Ishikawa (cell line): ENCODE measurements around the gene GNAO1.

Experiments
- CEBPB ChIP-seq: IDR thresholded peaks from 2 replicates; pipeline ENCODE4 v1.6.1; 2012
- CREB1 ChIP-seq: IDR thresholded peaks from 2 replicates; pipeline ENCODE4 v1.6.1; 2012; ENCODE audit warnings: low read depth
- EGR1 ChIP-seq: IDR thresholded peaks from 2 replicates; pipeline ENCODE4 v1.6.1; 2012
- EP300 ChIP-seq: IDR thresholded peaks from 2 replicates; pipeline ENCODE4 v1.6.1; 2012; ENCODE audit warnings: borderline replicate concordance
- FOXM1 ChIP-seq: IDR thresholded peaks from 2 replicates; pipeline ENCODE4 v1.6.1; 2012; ENCODE audit warnings: low read depth, borderline replicate concordance
- NFIC ChIP-seq: IDR thresholded peaks from 2 replicates; pipeline ENCODE4 v1.6.1; 2012
- RAD21 ChIP-seq: IDR thresholded peaks from 2 replicates; pipeline ENCODE4 v1.6.1; 2012; ENCODE audit warnings: low read depth
- TAF1 ChIP-seq: IDR thresholded peaks from 2 replicates; pipeline ENCODE4 v1.6.1; 2012; ENCODE audit warnings: low read depth, mild to moderate bottlenecking
- TCF12 ChIP-seq: IDR thresholded peaks from 2 replicates; pipeline ENCODE4 v1.6.1; 2012; ENCODE audit warnings: low read depth
- TEAD4 ChIP-seq: IDR thresholded peaks from 2 replicates; pipeline ENCODE4 v1.6.1; 2012
- YY1 ChIP-seq: IDR thresholded peaks from 2 replicates; pipeline ENCODE4 v1.6.1; 2012; ENCODE audit warnings: low read depth
- ZBTB7A ChIP-seq: IDR thresholded peaks from 2 replicates; pipeline ENCODE4 v1.6.1; 2012; ENCODE audit warnings: low read depth
- TF ChIP-seq, protein P1 (sequence below): IDR thresholded peaks from 2 replicates; pipeline ENCODE4 v1.6.1; 2012
- TF ChIP-seq, protein P2 (sequence below): IDR thresholded peaks from 2 replicates; pipeline ENCODE4 v1.6.1; 2012; ENCODE audit warnings: low read depth, mild to moderate bottlenecking
- TF ChIP-seq, protein P3 (sequence below): IDR thresholded peaks from 2 replicates; pipeline ENCODE4 v1.6.1; 2012

GNAO1 gene

DNA sequence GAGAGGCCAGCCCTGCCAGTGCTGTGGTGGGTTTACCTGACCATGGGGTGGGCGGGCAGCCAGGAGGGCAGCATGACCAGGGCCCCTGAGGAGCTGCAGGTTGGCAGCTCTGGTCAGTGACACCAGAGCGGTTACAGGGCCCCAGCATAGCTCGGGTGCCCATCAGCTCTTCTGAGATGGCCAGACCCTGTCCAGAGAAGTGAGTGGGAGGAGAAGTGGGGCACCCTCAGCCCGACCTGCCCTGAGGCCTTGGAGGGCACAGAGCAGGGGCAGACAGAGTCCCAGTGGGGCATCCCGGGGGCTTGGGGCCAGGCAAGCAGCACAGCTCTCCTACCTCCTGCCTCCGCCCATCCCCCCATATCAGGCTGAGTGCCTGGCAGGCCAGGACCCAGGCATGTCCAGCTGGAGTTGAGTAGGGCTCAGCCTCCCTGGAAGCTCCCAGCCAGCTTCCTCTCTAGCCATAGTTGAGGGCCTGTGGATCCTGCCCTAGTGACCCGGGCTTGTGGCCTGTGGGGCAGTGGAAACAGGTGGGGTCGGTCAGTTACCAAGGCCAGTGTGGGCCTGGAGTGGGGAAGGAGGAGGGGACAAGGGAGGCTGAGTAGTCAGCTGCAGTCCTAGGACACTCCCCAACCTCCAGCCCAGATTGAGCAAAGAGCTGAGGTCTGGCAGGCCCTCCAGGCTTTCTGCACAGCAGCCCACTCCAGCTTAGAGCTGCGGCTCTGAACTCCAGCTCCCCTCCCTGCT is 150.5 kb downstream of the GNAO1 start:
- TF ChIP-seq EGR1, result no peak
- TF ChIP-seq, protein P1, sequence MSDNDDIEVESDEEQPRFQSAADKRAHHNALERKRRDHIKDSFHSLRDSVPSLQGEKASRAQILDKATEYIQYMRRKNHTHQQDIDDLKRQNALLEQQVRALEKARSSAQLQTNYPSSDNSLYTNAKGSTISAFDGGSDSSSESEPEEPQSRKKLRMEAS, result no peak
- TF ChIP-seq RAD21, result no peak
- TF ChIP-seq, protein P2, sequence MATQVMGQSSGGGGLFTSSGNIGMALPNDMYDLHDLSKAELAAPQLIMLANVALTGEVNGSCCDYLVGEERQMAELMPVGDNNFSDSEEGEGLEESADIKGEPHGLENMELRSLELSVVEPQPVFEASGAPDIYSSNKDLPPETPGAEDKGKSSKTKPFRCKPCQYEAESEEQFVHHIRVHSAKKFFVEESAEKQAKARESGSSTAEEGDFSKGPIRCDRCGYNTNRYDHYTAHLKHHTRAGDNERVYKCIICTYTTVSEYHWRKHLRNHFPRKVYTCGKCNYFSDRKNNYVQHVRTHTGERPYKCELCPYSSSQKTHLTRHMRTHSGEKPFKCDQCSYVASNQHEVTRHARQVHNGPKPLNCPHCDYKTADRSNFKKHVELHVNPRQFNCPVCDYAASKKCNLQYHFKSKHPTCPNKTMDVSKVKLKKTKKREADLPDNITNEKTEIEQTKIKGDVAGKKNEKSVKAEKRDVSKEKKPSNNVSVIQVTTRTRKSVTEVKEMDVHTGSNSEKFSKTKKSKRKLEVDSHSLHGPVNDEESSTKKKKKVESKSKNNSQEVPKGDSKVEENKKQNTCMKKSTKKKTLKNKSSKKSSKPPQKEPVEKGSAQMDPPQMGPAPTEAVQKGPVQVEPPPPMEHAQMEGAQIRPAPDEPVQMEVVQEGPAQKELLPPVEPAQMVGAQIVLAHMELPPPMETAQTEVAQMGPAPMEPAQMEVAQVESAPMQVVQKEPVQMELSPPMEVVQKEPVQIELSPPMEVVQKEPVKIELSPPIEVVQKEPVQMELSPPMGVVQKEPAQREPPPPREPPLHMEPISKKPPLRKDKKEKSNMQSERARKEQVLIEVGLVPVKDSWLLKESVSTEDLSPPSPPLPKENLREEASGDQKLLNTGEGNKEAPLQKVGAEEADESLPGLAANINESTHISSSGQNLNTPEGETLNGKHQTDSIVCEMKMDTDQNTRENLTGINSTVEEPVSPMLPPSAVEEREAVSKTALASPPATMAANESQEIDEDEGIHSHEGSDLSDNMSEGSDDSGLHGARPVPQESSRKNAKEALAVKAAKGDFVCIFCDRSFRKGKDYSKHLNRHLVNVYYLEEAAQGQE, result no peak
- TF ChIP-seq CEBPB, result no peak
- TF ChIP-seq CREB1, result no peak
- TF ChIP-seq NFIC, result no peak
- TF ChIP-seq EP300, result no peak

DNA sequence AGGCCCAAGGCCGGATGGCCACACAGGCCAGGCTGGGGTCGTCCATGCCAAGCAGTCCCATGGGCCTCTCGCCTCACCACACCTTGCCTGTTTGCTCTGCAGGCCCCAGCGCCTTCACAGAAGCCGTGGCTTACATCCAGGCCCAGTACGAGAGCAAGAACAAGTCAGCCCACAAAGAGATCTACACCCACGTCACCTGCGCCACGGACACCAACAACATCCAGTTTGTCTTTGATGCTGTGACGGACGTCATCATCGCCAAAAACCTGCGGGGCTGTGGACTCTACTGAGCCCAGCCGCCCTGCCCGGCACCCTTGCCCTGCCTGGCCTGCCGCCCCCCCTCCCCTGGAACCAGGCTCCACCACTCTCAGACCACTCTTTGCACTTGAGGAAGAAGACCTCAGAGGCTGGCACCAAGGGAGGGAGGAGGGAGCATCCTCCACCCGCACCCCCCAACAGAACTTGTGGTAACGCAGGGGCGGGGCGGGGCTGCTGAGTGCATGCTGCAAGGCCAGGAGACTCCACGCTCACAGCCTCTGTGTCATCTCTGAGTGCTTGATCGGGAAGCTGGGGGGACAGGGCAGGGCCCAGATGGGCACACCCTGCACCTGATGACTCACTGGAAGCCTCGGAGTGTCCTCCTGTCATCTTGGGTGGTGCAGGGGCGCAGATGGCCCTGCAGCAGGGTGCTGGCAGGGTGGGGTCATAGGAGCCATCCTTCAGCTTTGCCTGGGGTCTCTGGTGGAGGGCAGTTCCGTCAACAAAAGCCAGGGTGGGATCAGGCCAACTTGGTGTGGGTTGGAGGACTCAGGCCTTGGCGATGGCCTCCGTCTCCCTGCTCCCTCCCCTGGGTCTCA is 152.6 kb downstream of the GNAO1 start:
- no peak for TF ChIP-seq ZBTB7A
- no peak for TF ChIP-seq NFIC
- no peak for TF ChIP-seq TCF12
- TF ChIP-seq CREB1, result no peak
- no peak for TF ChIP-seq RAD21
- TF ChIP-seq, protein P1, result no peak

DNA sequence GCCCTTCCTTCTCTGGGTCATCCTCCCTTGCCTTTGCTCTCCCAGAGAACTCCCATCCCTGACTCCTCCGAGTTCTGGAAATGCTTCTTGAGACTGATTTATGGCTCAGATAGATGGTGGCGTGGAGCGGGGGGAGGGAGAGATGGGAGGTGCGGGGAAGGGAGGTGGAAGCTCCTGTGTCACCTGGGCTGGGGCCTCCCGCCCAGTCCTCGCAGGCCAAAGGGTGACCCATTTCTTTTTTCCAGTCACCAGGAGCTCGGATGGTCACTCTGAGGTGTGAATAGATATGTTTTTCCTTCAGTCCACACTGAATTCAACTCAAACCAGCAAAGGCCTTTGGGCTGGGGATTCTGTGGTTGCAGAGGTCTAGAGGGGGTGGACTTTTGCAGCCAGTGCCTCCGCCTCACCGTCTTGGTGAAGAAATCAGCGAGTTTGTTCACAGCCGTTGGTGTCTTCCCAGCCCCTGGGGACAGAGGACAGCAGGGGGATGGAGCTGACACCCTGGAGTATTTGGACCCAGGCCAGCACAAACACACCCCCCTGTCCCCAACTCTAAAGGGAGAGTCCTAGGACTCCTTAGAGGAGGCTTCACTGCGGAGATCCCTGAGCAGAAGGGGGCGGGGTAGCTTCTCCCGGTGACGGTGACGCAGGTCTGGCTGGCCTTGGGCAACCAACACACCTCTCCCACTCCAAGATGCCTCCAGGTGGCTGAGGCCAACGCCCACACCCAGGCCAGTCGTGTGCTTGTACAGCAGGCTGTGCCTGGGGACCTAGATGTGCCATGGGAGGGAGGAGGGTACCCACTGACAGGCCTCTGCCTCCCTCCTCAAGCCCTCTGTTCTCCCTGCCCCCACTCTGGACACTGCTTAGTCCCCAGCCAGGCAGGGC is 153.5 kb downstream of the GNAO1 start:
- TF ChIP-seq, protein P1, result no peak
- TF ChIP-seq, protein P3, sequence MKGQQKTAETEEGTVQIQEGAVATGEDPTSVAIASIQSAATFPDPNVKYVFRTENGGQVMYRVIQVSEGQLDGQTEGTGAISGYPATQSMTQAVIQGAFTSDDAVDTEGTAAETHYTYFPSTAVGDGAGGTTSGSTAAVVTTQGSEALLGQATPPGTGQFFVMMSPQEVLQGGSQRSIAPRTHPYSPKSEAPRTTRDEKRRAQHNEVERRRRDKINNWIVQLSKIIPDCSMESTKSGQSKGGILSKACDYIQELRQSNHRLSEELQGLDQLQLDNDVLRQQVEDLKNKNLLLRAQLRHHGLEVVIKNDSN, result no peak

DNA sequence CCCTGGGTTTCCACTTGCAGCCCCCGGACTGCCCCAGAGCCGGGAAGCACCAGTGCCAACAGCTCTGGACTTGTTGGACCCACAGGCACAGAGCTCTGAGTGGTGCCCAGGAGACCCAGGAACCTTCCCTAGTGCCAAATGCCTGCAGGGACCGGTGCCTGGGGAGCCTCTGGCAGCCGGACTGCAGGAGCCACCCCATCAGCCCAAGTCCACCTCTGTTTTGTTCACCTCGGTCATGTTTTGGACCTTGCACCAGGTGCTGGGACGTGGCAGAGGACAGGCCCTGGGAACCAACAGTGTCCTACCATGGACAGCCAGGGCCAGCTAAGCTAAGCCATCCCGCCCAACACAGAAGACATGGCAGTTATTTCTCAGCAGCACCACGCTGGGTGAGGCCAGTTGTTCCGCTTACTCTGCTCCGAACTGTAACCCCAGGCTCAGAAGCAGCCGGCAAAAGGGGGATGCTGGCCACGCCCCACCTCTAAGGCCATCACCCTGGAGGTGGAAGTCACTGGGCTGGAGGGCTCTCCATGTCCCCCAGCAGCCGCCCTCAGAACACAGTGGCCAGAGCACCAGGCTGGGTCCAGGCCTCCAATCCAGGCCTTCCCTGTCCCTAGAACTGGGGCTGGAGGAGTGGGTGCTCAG is 154.2 kb downstream of the GNAO1 start:
- TF ChIP-seq EP300 (no peak), FOXM1 (no peak), TEAD4 (no peak), EGR1 (no peak), CREB1 (no peak), TAF1 (no peak), TCF12 (no peak), ZBTB7A (no peak), YY1 (no peak), NFIC (no peak), RAD21 (no peak)
- TF ChIP-seq, protein P2, result no peak
- TF ChIP-seq, protein P1, result no peak
- TF ChIP-seq, protein P3, result no peak
